ENCODE data around the gene IGF2BP2.

Gene IGF2BP2

GRCh38 chr3:185764163-185764979, 60.5 kb downstream of the IGF2BP2 start:
- DNase-seq = no peak

- DNase-seq = no peak
These were observed 61.4 kb downstream of the IGF2BP2 start for GRCh38 chr3:185763347-185764005.

DNA sequence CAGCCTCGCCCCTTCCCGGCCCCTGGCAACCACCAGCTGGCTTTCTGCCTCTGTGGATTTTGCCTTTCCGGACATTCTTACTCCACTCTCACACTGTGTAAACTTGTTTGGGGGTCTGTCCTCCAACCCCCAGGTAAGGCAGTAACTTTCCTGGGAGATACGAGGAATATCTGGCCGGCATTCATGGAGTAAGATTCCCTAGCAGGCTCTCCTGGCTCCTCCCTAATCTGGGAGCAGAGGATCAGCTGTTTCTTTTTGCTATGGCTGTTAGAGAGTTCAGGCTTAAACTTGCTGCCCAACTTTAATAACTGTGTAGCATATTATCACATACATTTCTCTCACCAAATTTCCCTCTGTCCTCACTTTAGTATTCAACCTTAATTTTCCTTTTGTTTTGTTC, 64.3 kb downstream of the IGF2BP2 start:
- no peak for DNase-seq

- DNase-seq = no peak
These were observed 64.8 kb downstream of the IGF2BP2 start for GRCh38 chr3:185760088-185760487.

DNA sequence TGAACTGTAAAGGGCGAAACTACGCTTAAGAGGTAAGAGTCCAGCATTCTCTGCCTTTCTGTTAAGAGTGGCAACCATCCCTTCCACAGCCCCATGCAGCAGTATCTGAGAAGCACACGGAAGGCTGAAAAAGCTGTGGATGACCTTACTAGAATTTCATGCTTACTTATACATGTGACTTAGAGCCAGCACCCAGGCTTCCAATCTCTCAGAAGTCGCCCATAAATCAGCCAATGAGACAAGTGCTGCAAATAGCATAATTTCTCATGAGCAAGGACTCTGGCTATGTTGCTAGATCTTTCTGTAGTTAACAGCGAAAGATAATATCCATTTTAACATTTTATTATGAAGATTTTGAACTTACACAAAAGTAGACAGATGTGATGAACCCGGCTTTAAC, 65.3 kb downstream of the IGF2BP2 start:
- no peak for DNase-seq

GRCh38 chr3:185758912-185759311, 65.9 kb downstream of the IGF2BP2 start:
- no peak for DNase-seq

- no peak for DNase-seq
These were observed 67.7 kb downstream of the IGF2BP2 start for GRCh38 chr3:185757176-185757575.

DNA sequence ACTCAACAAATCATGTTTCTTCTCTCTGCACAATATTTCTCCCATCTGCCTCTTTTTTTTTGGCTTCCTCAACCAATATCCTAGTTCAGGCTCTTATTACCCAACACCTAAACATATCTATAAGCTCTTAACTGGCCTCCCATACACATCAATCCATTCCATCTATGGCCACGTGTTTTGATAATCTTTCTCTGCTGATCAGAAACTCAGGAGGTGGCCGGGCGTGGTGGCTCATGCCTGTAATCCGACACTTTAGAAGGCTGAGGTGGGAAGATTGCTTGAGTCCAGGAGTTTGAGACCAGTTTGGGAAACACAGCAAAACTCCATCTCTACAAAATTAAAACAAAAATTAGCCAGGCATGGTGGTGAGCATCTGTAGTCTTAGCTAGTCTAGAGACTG, 68.4 kb downstream of the IGF2BP2 start:
- no peak for DNase-seq

DNA sequence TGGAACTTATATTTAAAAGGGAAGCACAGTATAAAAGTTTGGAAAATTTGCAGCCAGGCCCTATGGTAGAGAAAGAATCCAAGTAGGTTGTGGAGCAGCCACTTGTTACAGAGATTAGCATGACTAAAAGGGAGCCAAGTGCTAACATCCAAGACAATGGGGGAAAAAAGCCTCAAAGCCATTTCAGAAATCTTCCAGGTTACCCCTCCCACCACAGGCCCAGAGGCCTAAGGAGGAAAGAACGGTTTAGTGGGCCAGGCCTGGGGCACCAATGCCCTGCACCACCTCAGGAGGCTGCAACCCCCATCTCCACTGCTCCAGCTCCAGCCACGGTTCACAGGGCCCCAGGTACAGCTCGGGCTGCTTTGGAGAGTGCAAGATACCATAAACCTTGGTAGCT, 69.9 kb downstream of the IGF2BP2 start:
- DNase-seq = no peak

GRCh38 chr3:185753354-185753753, 71.5 kb downstream of the IGF2BP2 start:
- DNase-seq = no peak

- DNase-seq = no peak
These were observed 74.1 kb downstream of the IGF2BP2 start for GRCh38 chr3:185750702-185751101.

DNA sequence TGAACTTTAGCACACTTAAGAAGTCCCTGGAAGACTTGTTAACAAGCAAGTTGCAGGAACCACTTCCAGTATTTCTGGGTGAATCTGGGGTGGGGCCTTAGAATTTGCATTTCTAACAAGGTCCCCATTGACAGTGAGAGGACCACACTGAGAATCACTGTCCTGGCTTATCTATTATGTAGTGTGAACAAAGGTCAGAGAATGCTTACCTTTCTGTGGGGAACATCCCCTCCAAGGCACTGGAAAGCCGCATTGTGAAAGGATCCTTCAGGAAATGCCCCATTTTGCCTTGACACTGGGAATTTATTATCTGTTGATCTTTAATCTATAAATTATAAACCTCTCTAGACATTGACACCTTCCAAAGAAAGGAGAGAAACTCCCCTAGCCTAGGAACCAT, 74.8 kb downstream of the IGF2BP2 start:
- no peak for DNase-seq

DNA sequence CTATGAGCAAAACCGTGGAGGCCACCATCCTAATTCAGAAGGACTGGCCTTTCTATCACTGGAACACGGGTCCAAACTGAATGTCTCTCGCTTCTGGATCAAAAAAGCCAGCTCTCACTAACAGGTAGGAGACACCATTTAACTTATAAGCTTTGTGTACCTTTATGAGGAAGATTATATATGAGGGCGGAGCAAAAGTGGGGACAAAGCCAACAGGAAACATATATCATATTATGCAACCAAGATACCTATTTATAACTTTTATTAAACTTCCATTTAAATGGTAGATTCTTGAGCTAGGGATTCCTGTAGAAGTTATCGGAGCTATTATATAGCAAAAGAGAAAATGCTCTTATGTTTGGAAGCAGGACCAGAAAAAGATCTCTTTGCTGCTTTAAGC, 78.4 kb downstream of the IGF2BP2 start:
- no peak for DNase-seq

- no peak for DNase-seq
These were observed 79.6 kb downstream of the IGF2BP2 start for GRCh38 chr3:185744997-185745843.

- no peak for DNase-seq
These were observed 83.3 kb downstream of the IGF2BP2 start for GRCh38 chr3:185741586-185741985.

DNA sequence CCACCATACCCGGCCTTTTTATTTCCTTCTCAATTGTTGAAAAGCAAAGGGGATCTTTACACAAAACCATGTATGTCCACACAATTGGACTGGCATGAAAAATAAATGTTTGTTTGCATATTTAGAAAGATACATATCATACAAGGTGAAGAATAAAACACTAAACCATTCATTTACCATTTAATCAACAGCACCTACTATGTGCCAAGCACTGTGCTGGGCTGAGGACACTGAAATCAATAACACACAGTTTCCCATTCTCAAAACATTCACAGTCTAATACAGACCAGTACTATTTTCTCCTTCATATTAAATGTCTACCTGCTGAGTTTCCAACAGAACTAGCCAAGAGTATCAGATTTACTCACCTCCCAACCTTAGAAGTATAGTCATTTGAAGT, 84.7 kb downstream of the IGF2BP2 start:
- DNase-seq = no peak

DNA sequence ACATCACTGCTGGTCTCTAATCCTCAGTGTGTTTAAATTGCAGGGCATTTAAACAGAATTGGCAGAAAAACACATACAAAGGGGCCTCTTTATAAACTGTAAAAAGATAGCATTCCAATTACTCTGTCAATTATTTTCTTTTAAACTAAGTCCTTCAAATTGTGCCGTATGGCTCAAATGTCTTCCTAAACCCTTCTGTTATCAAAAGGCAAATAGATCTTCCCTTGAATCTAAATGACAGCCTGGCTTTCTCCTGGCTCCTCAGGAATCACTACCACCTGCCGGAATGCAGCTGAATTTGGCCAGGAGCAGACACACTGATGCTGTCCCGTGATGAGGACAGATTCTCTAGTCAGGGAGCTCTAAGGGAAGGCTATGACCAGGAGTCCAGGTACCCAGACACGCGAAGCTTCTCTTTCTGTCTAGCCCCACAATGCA, 85.6 kb downstream of the IGF2BP2 start:
- DNase-seq = peak; percentile 39

DNA sequence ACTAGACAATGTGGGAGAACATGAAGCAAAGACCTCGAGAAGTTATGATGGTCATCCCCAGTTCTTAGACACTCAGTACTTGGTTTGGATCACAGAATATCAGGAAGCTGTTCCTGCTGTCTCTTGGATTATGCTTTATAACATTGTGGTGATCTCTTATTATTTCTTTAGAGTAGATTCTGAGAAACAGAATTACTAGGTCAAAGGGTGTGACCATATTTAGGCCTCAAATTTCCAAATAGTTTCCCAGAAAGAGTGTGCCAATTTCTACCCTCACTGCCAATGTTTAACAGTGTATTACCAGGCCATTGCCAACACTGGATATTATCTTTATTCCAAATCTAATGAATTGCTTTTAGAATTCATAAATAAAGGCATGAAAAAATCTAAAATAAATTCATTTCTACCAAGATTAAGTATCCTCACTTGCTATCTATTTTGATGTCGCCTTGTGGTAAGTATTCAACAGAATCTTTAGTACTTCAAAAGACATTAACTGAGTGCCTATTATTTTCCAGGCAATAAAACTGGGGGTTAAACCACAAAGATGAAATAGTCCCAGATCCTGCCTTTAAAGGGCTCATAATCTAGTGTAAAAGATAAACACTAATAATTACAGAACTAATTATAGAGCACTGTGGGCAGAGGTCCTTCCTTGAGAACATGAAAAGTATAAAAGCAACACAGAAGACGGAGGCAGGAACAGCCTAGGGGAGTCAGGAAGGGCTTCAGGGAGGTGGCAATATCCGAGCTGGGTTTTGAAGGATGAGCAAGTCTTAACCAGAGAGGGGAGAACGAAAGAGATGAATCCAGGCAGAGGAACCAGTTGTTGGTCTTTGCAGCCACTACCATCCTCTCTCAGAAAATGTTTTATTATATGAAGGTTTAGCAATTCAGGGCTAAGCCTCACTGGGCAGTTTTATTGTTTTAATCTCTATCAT, 86.8 kb downstream of the IGF2BP2 start:
- no peak for DNase-seq

- no peak for DNase-seq
These were observed 87.8 kb downstream of the IGF2BP2 start for GRCh38 chr3:185737020-185737419.

DNA sequence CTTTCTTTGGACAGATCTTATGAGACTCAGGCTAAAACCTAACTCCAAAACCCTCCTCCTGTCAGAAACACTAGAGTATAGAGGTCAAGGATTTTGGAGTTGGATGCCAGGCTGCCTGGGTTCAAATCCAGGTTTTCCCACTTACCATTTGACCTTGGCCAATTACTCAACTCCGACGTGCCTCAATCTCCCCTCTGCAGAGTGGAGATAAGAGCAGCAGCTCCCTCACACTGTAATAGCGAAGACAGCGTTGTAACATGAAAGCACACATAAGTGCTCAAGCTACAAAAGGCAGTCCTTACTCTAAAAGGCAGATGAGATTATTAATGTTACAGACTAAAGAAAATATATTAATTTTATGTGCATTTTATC, 90.1 kb downstream of the IGF2BP2 start:
- no peak for DNase-seq

GRCh38 chr3:185733980-185734724, 90.7 kb downstream of the IGF2BP2 start:
- DNase-seq = peak; percentile 90

GRCh38 chr3:185732782-185733181, 92.1 kb downstream of the IGF2BP2 start:
- DNase-seq = no peak
